ENCODE measurements around the gene CST7. TPM values are rescaled to one million over a fixed set of nuclear protein-coding genes. Genes with fewer than 3 reads are reported as not detected.

CST7 gene
- total RNA-seq, 4 donors from 2014 or later: 1.1 to 4.7 (median 2.6) TPM

- TF ChIP-seq CTCF (IDR thresholded peaks at IDR 0.05; ENCODE audit: low read depth): no peak
These were observed 29.4 kb downstream of the CST7 start for GRCh38 chr20:24978513-24978912.

GRCh38 chr20:24979036-24979960 is 30.2 kb downstream of the CST7 start:
- TF ChIP-seq CTCF (IDR thresholded peaks at IDR 0.05; ENCODE audit: low read depth): no peak

GRCh38 chr20:24980291-24981053 is 31.4 kb downstream of the CST7 start:
- TF ChIP-seq CTCF (IDR thresholded peaks at IDR 0.05; ENCODE audit: low read depth): no peak

- TF ChIP-seq CTCF (IDR thresholded peaks at IDR 0.05; ENCODE audit: low read depth): no peak
These were observed 32.2 kb downstream of the CST7 start for GRCh38 chr20:24981282-24981681.

GRCh38 chr20:24981790-24982189 is 32.7 kb downstream of the CST7 start:
- TF ChIP-seq CTCF (IDR thresholded peaks at IDR 0.05; ENCODE audit: low read depth): no peak

- no peak for TF ChIP-seq CTCF (IDR thresholded peaks at IDR 0.05; ENCODE audit: low read depth)
These were observed 34.8 kb downstream of the CST7 start for GRCh38 chr20:24983896-24984295.

Data from subcutaneous adipose tissue (tissue), 4 donors.